PFSK-1 (cell line): Measurements from ENCODE around the gene TRIM33.

Source experiments
- FOXP2 ChIP-seq: optimal IDR thresholded peaks from 2 replicates; pipeline ENCODE3; 2011; ENCODE audit warnings: borderline replicate concordance, control low read depth, inconsistent platforms; ENCODE audit not compliant: insufficient read depth; ENCODE audit errors: extremely low read length, extremely low read depth
- POLR2AphosphoS5 ChIP-seq: IDR thresholded peaks from 2 replicates; pipeline ENCODE4 v1.6.1; 2012; ENCODE audit warnings: low read depth, mild to moderate bottlenecking, control low read depth, low read length, moderate library complexity
- SIN3A ChIP-seq: IDR thresholded peaks from 2 replicates; pipeline ENCODE4 v1.6.1; 2012; ENCODE audit warnings: mild to moderate bottlenecking, low read length, moderate library complexity, borderline replicate concordance; ENCODE audit not compliant: insufficient read depth
- TF ChIP-seq, protein P1 (sequence below), 2 experiments: IDR thresholded peaks; 2 replicates each; pipeline versions ENCODE4 v1.6.1 to v1.8.0; 2011 to 2012; ENCODE audit warnings: low read depth in 2 of 2, low read length in 2 of 2, control low read depth in 1 of 2, inconsistent platforms in 1 of 2, mild to moderate bottlenecking in 1 of 2, moderate library complexity in 1 of 2; ENCODE audit not compliant: insufficient read depth in 1 of 2

DNA sequence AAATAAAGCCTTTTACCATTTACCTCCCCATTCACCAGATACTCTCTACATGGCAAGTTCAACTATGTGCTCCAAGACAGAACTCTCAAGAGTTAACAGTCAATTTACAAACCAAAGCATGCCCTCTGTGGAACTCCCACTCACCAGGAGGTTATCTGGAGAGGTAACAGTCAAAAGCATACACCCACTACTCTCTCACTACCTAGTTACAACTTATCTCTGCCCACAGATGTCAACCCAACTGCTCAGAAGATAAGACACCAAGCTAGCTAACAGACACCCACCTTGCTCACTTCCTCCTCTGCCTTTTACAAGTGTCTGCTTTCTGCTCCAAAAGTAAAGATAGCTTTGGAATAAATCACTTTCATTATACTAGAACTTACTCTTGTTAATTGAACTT, 131.0 kb downstream of the TRIM33 start:
- TF ChIP-seq POLR2AphosphoS5: no peak
- TF ChIP-seq, protein P1, sequence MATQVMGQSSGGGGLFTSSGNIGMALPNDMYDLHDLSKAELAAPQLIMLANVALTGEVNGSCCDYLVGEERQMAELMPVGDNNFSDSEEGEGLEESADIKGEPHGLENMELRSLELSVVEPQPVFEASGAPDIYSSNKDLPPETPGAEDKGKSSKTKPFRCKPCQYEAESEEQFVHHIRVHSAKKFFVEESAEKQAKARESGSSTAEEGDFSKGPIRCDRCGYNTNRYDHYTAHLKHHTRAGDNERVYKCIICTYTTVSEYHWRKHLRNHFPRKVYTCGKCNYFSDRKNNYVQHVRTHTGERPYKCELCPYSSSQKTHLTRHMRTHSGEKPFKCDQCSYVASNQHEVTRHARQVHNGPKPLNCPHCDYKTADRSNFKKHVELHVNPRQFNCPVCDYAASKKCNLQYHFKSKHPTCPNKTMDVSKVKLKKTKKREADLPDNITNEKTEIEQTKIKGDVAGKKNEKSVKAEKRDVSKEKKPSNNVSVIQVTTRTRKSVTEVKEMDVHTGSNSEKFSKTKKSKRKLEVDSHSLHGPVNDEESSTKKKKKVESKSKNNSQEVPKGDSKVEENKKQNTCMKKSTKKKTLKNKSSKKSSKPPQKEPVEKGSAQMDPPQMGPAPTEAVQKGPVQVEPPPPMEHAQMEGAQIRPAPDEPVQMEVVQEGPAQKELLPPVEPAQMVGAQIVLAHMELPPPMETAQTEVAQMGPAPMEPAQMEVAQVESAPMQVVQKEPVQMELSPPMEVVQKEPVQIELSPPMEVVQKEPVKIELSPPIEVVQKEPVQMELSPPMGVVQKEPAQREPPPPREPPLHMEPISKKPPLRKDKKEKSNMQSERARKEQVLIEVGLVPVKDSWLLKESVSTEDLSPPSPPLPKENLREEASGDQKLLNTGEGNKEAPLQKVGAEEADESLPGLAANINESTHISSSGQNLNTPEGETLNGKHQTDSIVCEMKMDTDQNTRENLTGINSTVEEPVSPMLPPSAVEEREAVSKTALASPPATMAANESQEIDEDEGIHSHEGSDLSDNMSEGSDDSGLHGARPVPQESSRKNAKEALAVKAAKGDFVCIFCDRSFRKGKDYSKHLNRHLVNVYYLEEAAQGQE (IDR thresholded peaks at IDR 0.05; ENCODE audit: insufficient read depth in 1 of 2, low read depth in 2 of 2, low read length in 2 of 2): no peak
- TF ChIP-seq SIN3A: no peak
- no peak for TF ChIP-seq FOXP2
